ENCODE data around the gene MEI1. TPM values are rescaled to one million over a fixed set of nuclear protein-coding genes. Genes with fewer than 3 reads are reported as not detected.

Gene MEI1
- total RNA-seq, 1 donor from 2014 or later = 1.3 TPM

- no peaks in the 10 kb centered on the region for H3K27me3 Mint-ChIP-seq (ENCODE audit: low read depth)
- no peak for TF ChIP-seq CTCF (IDR thresholded peaks at IDR 0.05; ENCODE audit: unreplicated experiment)
- no peak for DNase-seq (ENCODE audit: low spot score in 2 of 2, unreplicated experiment in 2 of 2)
- H3K4me3 Mint-ChIP-seq = no peak overlapping the region
- H3K36me3 Mint-ChIP-seq = peaks cover 8% of the 10 kb centered on the region
- peaks cover 6% of the 10 kb centered on the region for H3K4me1 Mint-ChIP-seq
- H3K9me3 Mint-ChIP-seq = no peaks in the 10 kb centered on the region
- H3K27ac Mint-ChIP-seq = no peak overlapping the region
These were observed 26.4 kb upstream of the MEI1 start for GRCh38 chr22:41672780-41673509.

DNA sequence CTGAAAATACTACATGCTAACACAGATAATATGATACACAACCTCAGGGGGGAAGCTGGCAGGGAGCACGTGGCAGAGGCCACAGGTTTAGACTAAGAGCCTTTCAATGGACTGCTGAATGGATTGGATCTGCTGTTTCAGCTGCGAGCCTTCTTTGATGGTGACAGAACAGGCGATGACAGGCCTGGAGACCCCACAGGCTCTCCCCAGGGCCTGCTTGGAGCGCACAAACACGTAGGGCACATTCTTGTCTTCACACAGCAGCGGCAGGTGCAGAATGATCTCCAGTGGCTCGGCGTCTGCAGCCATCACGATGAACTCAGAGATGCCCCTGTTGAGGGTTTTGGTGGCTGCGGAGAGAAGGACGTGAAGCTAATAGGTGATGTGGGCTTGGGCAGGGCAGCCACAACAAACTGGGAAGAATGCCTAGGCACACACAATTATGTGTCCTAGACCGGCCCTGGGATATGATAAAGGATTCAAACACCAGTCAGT, 24.4 kb upstream of the MEI1 start:
- H3K27ac Mint-ChIP-seq = no peak overlapping the region
- H3K27me3 Mint-ChIP-seq (ENCODE audit: low read depth) = no peaks in the 10 kb centered on the region
- no peak overlapping the region for H3K4me3 Mint-ChIP-seq
- H3K4me1 Mint-ChIP-seq = no peaks in the 10 kb centered on the region
- DNase-seq (ENCODE audit: low spot score in 2 of 2, unreplicated experiment in 2 of 2) = no peak
- H3K9me3 Mint-ChIP-seq = no peaks in the 10 kb centered on the region
- peaks cover 15% of the 10 kb centered on the region for H3K36me3 Mint-ChIP-seq
- TF ChIP-seq CTCF (IDR thresholded peaks at IDR 0.05; ENCODE audit: unreplicated experiment) = no peak

DNA sequence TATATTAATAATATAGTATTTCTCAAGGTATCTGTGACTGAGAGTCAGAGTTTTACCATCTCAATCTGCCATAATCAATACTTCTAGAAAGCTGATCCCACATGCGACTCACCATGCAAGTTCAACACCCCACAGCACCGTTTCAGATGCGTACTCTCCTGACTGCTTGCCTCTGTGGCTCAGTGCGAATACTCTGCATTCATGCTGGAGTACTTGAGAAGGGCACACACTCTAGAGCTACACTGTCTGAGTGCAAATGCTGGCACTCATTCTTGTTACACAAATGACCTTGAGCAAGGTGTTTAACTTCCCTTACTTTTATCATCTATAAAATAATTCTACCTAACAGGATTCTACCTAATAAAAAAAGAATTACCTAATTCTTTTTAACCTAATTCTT, 23.2 kb upstream of the MEI1 start:
- DNase-seq (ENCODE audit: low spot score in 2 of 2, unreplicated experiment in 2 of 2) = no peak
- no peaks in the 10 kb centered on the region for H3K4me1 Mint-ChIP-seq
- no peaks in the 10 kb centered on the region for H3K9me3 Mint-ChIP-seq
- no peak overlapping the region for H3K4me3 Mint-ChIP-seq
- H3K36me3 Mint-ChIP-seq = peaks cover 18% of the 10 kb centered on the region
- H3K27me3 Mint-ChIP-seq (ENCODE audit: low read depth) = no peaks in the 10 kb centered on the region
- no peak overlapping the region for H3K27ac Mint-ChIP-seq
- no peak for TF ChIP-seq CTCF (IDR thresholded peaks at IDR 0.05; ENCODE audit: unreplicated experiment)

- H3K4me1 Mint-ChIP-seq = peaks cover 3% of the 10 kb centered on the region
- TF ChIP-seq CTCF (IDR thresholded peaks at IDR 0.05; ENCODE audit: unreplicated experiment) = no peak
- DNase-seq (ENCODE audit: low spot score in 2 of 2, unreplicated experiment in 2 of 2) = no peak
- H3K9me3 Mint-ChIP-seq = no peaks in the 10 kb centered on the region
- peak overlapping the region; percentile 96 for H3K27ac Mint-ChIP-seq
- peak overlapping the region; percentile 99 for H3K4me3 Mint-ChIP-seq
- peaks cover 16% of the 10 kb centered on the region for H3K36me3 Mint-ChIP-seq
- H3K27me3 Mint-ChIP-seq (ENCODE audit: low read depth) = no peaks in the 10 kb centered on the region
These were observed 17.7 kb upstream of the MEI1 start for GRCh38 chr22:41681616-41682015.

DNA sequence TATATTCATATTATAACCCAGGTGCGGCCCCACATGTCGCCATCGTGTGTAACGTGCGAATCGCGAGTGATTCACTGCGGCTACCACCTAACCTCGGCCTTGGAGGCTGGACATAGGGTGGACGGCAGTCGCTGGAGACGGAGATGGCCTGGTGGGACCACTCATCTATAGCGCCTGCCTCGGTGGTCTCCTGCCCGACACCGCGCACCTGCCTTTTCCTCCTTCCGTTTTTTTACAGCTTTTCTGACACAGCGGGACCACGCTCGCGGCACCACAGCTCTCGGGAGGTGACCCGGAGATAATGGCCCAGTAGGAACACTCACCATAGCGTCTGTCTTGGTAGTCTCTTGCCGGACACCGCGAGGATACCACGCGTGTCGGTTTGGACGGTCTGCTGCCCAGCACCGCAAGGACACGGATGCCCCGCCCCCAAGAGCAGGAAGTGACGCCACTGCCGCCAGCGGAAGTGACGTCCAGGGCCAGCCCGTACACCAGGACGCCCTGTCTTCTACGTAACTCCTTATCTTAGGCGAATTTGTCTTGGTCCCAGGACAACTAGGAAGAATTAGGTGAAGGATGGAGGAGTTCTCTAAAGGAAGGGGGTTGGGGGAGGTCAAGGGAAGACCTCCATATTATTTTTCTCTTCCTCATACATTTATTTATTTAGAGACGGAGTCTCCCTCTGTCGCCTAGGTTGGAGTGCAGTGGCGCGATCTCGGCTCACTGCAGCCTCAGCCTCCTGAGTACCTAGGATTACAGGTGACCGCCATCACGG, 17.1 kb upstream of the MEI1 start:
- DNase-seq (ENCODE audit: low spot score in 2 of 2, unreplicated experiment in 2 of 2) = peak; percentile 72 to 94
- peaks cover 16% of the 10 kb centered on the region for H3K36me3 Mint-ChIP-seq
- TF ChIP-seq CTCF (IDR thresholded peaks at IDR 0.05; ENCODE audit: unreplicated experiment) = no peak
- peaks cover 4% of the 10 kb centered on the region for H3K4me1 Mint-ChIP-seq
- peak overlapping the region; percentile 96 for H3K27ac Mint-ChIP-seq
- peak overlapping the region; percentile 99 for H3K4me3 Mint-ChIP-seq
- H3K9me3 Mint-ChIP-seq = no peaks in the 10 kb centered on the region
- no peaks in the 10 kb centered on the region for H3K27me3 Mint-ChIP-seq (ENCODE audit: low read depth)
